Heart right ventricle (tissue), 16 donors: ENCODE measurements around the gene CCDC102A. TPM values are rescaled to one million over a fixed set of nuclear protein-coding genes. Genes with fewer than 3 reads are reported as not detected.

ENCODE experiments used
- ATAC-seq, 8 donors: fragments of 200-7000 bp; cut with Tn5 transposase; one replicate each; pipeline ENCODE4 v1.9.1; 2020; ENCODE audit warnings: mild to moderate bottlenecking in 8 of 8, moderate library complexity in 8 of 8, moderate number of reproducible peaks in 1 of 8
- DNase-seq, 2 donors: peaks; one replicate each; pipeline ENCODE4 v3.0.0-alpha.2; 2020
- H3K27ac ChIP-seq, 10 donors: fragments of 200-600 bp; sonication (generic) in 2 of 10; one replicate each; pipeline versions ENCODE4 v1.5.0 to v1.8.0; 2020 to 2022; ENCODE audit warnings: mild to moderate bottlenecking in 3 of 10
- H3K27me3 ChIP-seq, 7 donors: fragments of 200-600 bp; one replicate each; pipeline ENCODE4 v1.8.0; 2021 to 2022; ENCODE audit warnings: mild to moderate bottlenecking in 2 of 7
- H3K36me3 ChIP-seq, 9 donors: fragments of 200-600 bp; sonication (generic) in 1 of 9; one replicate each; pipeline versions ENCODE4 v1.5.0 to v1.8.0; 2020 to 2022; ENCODE audit warnings: mild to moderate bottlenecking in 2 of 9
- H3K4me1 ChIP-seq, 9 donors: fragments of 200-600 bp; sonication (generic) in 1 of 9; one replicate each; pipeline versions ENCODE4 v1.5.0 to v1.8.0; 2020 to 2022; ENCODE audit warnings: mild to moderate bottlenecking in 4 of 9
- H3K4me3 ChIP-seq, 10 donors: fragments of 200-600 bp; sonication (generic) in 2 of 10; one replicate each; pipeline versions ENCODE4 v1.5.0 to v1.8.0; 2020 to 2022; ENCODE audit warnings: mild to moderate bottlenecking in 7 of 10, moderate library complexity in 2 of 10
- H3K9me3 ChIP-seq, 11 donors: fragments of 200-600 bp in 10 of 11; sonication (generic) in 2 of 11; one replicate each; pipeline versions ENCODE4 v1.5.0 to v1.8.0; 2013 to 2022; ENCODE audit warnings: mild to moderate bottlenecking in 2 of 11, control low read depth in 1 of 11, moderate library complexity in 1 of 11
- CTCF ChIP-seq, 9 donors: fragments of 200-600 bp; sonication (generic) in 2 of 9; IDR thresholded peaks; one replicate each; pipeline versions ENCODE4 v1.5.0 to v1.8.0; 2021 to 2022; ENCODE audit warnings: antibody characterized with exemption in 9 of 9, mild to moderate bottlenecking in 5 of 9, moderate library complexity in 1 of 9
- WGBS, 2 donors: extraction: QIAGEN DNeasy Blood & Tissue Kit; methylation state at CpG; one replicate each; pipeline ENCODE4 v1.1.7; 2013; ENCODE audit warnings: inconsistent platforms in 1 of 2; 5-methylcytosine and 5-hydroxymethylcytosine counted together
- intact Hi-C, 10 donors: fragments of 100-400 bp; cut with DNase I; formaldehyde crosslinking; loops; one replicate each; pipeline versions ENCODE4 v1.11.1 to v1.14.2; 2022
- polyA plus RNA-seq, 2 donors: library from polyadenylated mRNA; stranded (reverse); fragments of 200-250 nt; gene quantifications; one replicate each; pipeline ENCODE4 v1.2.3, GENCODE V29; 2013
- total RNA-seq, 10 donors: library from RNA; stranded (reverse); fragmentation: NEBNext Ultra II Directional in 3 of 10; extraction: Animal tissue kit (Norgen Biotek cat#: 25700) in 3 of 10; gene quantifications; one replicate each; pipeline versions ENCODE4 v1.2.1 to v1.2.4, GENCODE V29; 2021 to 2023
- donor health status: Arrhythmogenic right ventricular cardiomyopathy.
- donor health status: ischemic (EF 13 %, LVEDD 7.1; RV severe dilation, severe dysfunction).
- donor health status: healthy with polysubstance abuse.
- donor health status: DM: no; HTN: yes; CAD: no.
- donor health status: DM: no; HTN: no; CAD: no.
- donor health status: ischemic (EF 25% LVEDD 6.9; RV normal size, moderate dysfunction).
- donor health status: ischemic (EF 25% LVEDD 5.7; RV mildly dilated, moderate dysfunction).
- donor health status: healthy.
- donor health status: DM: yes; HTN: yes; CAD: no.
- donor health status: Ischemic cardiomyopathy.
- donor health status: ischemic (EF 35%, LVEDD 5.7; RV mildly dilated, moderate dysfunction).
- donor health status: nonischemic (EF 11% LVEDD 7.7; RV severe dilation, severe dysfunction).
- donor health status: DM: yes; HTN: yes; CAD: no.
- donor health status: PGD.
- donor health status: ischemic (EF 29% LVEDD 5.4; RV normal size, mild dysfunction).
- donor health status: nonischemic (EF 23%, LVEDD 6.1; RV moderate dilation, normal function).

Gene CCDC102A
- total and polyA plus RNA-seq, 12 donors = 3.1 to 10.2 (median 5.1) TPM

GRCh38 chr16:57480754-57481230, 55.6 kb downstream of the CCDC102A start:
- no peak for TF ChIP-seq CTCF (IDR thresholded peaks at IDR 0.05)
- ATAC-seq = no peak
- Histone ChIP-seq H3K9me3 (no peaks in the 10 kb centered on the region), H3K4me1 (peaks cover 16 to 68% (median 45%) of the 10 kb centered on the region in 9 donors), H3K36me3 (no peaks in the 10 kb centered on the region), H3K4me3 (peak overlapping the region in 1 of 10 donors; percentile 64), H3K27me3 (peaks cover 0 to 15% (median 0%) of the 10 kb centered on the region in 7 donors), H3K27ac (peak overlapping the region in 8 of 10 donors; percentile 20 to 75 (median 67))
- DNase-seq = no peak
- intact Hi-C loops = loop anchor here in 1 of 10 donors (5.0 kb wide), 1 partner anchor 47 kb away; no protein-coding TSS in a partner anchor
- 65 to 70% methylated on average over 6 of the region's 6 CpGs for WGBS, 2 donors

- peaks cover 0 to 11% (median 0%) of the 10 kb centered on the region in 7 donors for H3K27me3 ChIP-seq
- H3K9me3 ChIP-seq = no peaks in the 10 kb centered on the region
- DNase-seq (peak in 1 of 2 donors; percentile 69), ATAC-seq (peak; percentile 40 to 67 (median 58))
- no peak for TF ChIP-seq CTCF (IDR thresholded peaks at IDR 0.05)
- intact Hi-C loops = loop anchor here in 5 of 10 donors (5.0 kb wide), 2 partner anchors 37 to 47 kb away; no protein-coding TSS in a partner anchor
- WGBS, 2 donors = 28 to 31% methylated on average over 14 to 15 of the region's 15 CpGs
- H3K36me3 ChIP-seq = peaks cover 0 to 3% (median 0%) of the 10 kb centered on the region in 9 donors
- peak overlapping the region in 9 of 10 donors; percentile 20 to 75 (median 67) for H3K27ac ChIP-seq
- peaks cover 16 to 63% (median 42%) of the 10 kb centered on the region in 9 donors for H3K4me1 ChIP-seq
- H3K4me3 ChIP-seq = peak overlapping the region in 9 of 10 donors; percentile 42 to 67 (median 60)
Measured at GRCh38 chr16:57479976-57480753, 56.2 kb downstream of the CCDC102A start.

- H3K4me1 ChIP-seq = peaks cover 16 to 55% (median 37%) of the 10 kb centered on the region in 9 donors
- 29 to 34% methylated on average over 36 of the region's 36 CpGs for WGBS, 2 donors
- peak overlapping the region in 8 of 10 donors; percentile 56 to 75 (median 67) for H3K27ac ChIP-seq
- no peak for TF ChIP-seq CTCF (IDR thresholded peaks at IDR 0.05)
- peak overlapping the region; percentile 32 to 67 (median 58) for H3K4me3 ChIP-seq
- peaks cover 0 to 11% (median 0%) of the 10 kb centered on the region in 9 donors for H3K36me3 ChIP-seq
- intact Hi-C loops = loop anchor here in 4 of 10 donors (5.0 kb wide), 1 partner anchor 38 kb away; no protein-coding TSS in a partner anchor
- DNase-seq = peak; percentile 47 to 73
- ATAC-seq = peak; percentile 36 to 82 (median 72)
- H3K9me3 ChIP-seq = no peaks in the 10 kb centered on the region
- peaks cover 0 to 11% (median 0%) of the 10 kb centered on the region in 7 donors for H3K27me3 ChIP-seq
Measured at GRCh38 chr16:57479205-57479975, 57.0 kb downstream of the CCDC102A start.
